Measurements from ENCODE around the gene TWNK.

TWNK gene

GRCh38 chr10:100986952-100987684 lies at the start of gene TWNK, which contains the start of gene MRPL43:
TSS of gene TWNK (plus strand) at chr10:100987543. CDS start at chr10:100988211, 668 bp downstream.
TSS of gene MRPL43 (minus strand) at chr10:100987497. CDS start at chr10:100987443, 54 bp downstream.
- H3K9ac ChIP-seq (ENCODE audit: low read depth, low read length) = peak within 1 kb of the TSS; percentile 86
- H3K4me1 ChIP-seq (ENCODE audit: insufficient read depth, low read length) = peaks cover 49% of the 10 kb centered on the region
- peak within 1 kb of the TSS; percentile 99 for H3K4me2 ChIP-seq (ENCODE audit: insufficient read depth, low read length)
- peak within 1 kb of the TSS; percentile 98 for H2AFZ ChIP-seq (ENCODE audit: low read depth, low read length)
- H4K20me1 ChIP-seq (ENCODE audit: insufficient read depth, low read length) = peaks cover 37% of the 10 kb centered on the region; the same call in 1 of the 2 replicates
- H3K27ac ChIP-seq (ENCODE audit: low read length) = peak within 1 kb of the TSS; percentile 90
- ATAC-seq (ENCODE audit: insufficient read depth, low read depth) = peak; percentile 97
- TF ChIP-seq EZH2 (IDR thresholded peaks at IDR 0.05; ENCODE audit: borderline replicate concordance, low read depth, low read length, severe bottlenecking) = no peak
- TF ChIP-seq CTCF (IDR thresholded peaks at IDR 0.05; ENCODE audit: borderline replicate concordance, extremely low read depth, low read length, poor library complexity, severe bottlenecking) = no peak
- DNase-seq = peak; percentile 88
- peaks cover 56% of the 10 kb centered on the region for H3K79me2 ChIP-seq (ENCODE audit: insufficient read depth, low read length)
- H3K9me3 ChIP-seq (ENCODE audit: insufficient read depth, low read length, severe bottlenecking) = no peaks in the 10 kb centered on the region
- H3K4me3 ChIP-seq (ENCODE audit: low read depth in 1 of 2, low read length in 2 of 2) = peak within 1 kb of the TSS; percentile 95
- H3K36me3 ChIP-seq (ENCODE audit: insufficient read depth, low read length) = peaks cover 55% of the 10 kb centered on the region
- H3K27me3 ChIP-seq (ENCODE audit: insufficient read depth, low read length, poor library complexity) = no peaks in the 10 kb centered on the region

GRCh38 chr10:100939763-100940344 lies 47.5 kb upstream of the TWNK start:
- no peaks in the 10 kb centered on the region for H4K20me1 ChIP-seq (ENCODE audit: insufficient read depth, low read length)
- H3K4me2 ChIP-seq (ENCODE audit: insufficient read depth, low read length) = no peak overlapping the region
- DNase-seq (no peak), ATAC-seq (ENCODE audit: insufficient read depth, low read depth) (no peak)
- no peaks in the 10 kb centered on the region; the same call in 1 of the 2 replicates for H3K4me1 ChIP-seq (ENCODE audit: insufficient read depth, low read length)
- TF ChIP-seq CTCF (IDR thresholded peaks at IDR 0.05; ENCODE audit: borderline replicate concordance, extremely low read depth, low read length, poor library complexity, severe bottlenecking) (no peak), EZH2 (IDR thresholded peaks at IDR 0.05; ENCODE audit: borderline replicate concordance, low read depth, low read length, severe bottlenecking) (no peak)
- H3K4me3 ChIP-seq (ENCODE audit: low read depth in 1 of 2, low read length in 2 of 2) = no peak overlapping the region
- H3K27me3 ChIP-seq (ENCODE audit: insufficient read depth, low read length, poor library complexity) = no peaks in the 10 kb centered on the region
- no peaks in the 10 kb centered on the region for H3K79me2 ChIP-seq (ENCODE audit: insufficient read depth, low read length)
- no peak overlapping the region for H3K27ac ChIP-seq (ENCODE audit: low read length)
- H3K9ac ChIP-seq (ENCODE audit: low read depth, low read length) = no peak overlapping the region
- H3K9me3 ChIP-seq (ENCODE audit: insufficient read depth, low read length, severe bottlenecking) = no peaks in the 10 kb centered on the region
- H2AFZ ChIP-seq (ENCODE audit: low read depth, low read length) = no peak overlapping the region
- H3K36me3 ChIP-seq (ENCODE audit: insufficient read depth, low read length) = peaks cover 89% of the 10 kb centered on the region

- no peaks in the 10 kb centered on the region for H3K9me3 ChIP-seq (ENCODE audit: insufficient read depth, low read length, severe bottlenecking)
- peaks cover 92% of the 10 kb centered on the region for H3K36me3 ChIP-seq (ENCODE audit: insufficient read depth, low read length)
- H3K4me3 ChIP-seq (ENCODE audit: low read depth in 1 of 2, low read length in 2 of 2) = no peak overlapping the region
- no peaks in the 10 kb centered on the region for H3K79me2 ChIP-seq (ENCODE audit: insufficient read depth, low read length)
- no peak overlapping the region for H3K4me2 ChIP-seq (ENCODE audit: insufficient read depth, low read length)
- H3K9ac ChIP-seq (ENCODE audit: low read depth, low read length) = no peak overlapping the region
- H3K27me3 ChIP-seq (ENCODE audit: insufficient read depth, low read length, poor library complexity) = no peaks in the 10 kb centered on the region
- no peak overlapping the region for H3K27ac ChIP-seq (ENCODE audit: low read length)
- H2AFZ ChIP-seq (ENCODE audit: low read depth, low read length) = no peak overlapping the region
- no peaks in the 10 kb centered on the region for H4K20me1 ChIP-seq (ENCODE audit: insufficient read depth, low read length)
- no peak for DNase-seq
- ATAC-seq (ENCODE audit: insufficient read depth, low read depth) = no peak
- H3K4me1 ChIP-seq (ENCODE audit: insufficient read depth, low read length) = no peaks in the 10 kb centered on the region; the same call in 1 of the 2 replicates
- TF ChIP-seq EZH2 (IDR thresholded peaks at IDR 0.05; ENCODE audit: borderline replicate concordance, low read depth, low read length, severe bottlenecking) (no peak), CTCF (IDR thresholded peaks at IDR 0.05; ENCODE audit: borderline replicate concordance, extremely low read depth, low read length, poor library complexity, severe bottlenecking) (no peak)
Observed at GRCh38 chr10:100942229-100942628, 45.1 kb upstream of the TWNK start.

Measured in DND-41 (cell line).